Ishikawa (cell line): Measurements from ENCODE around the gene TMEM41B.

ENCODE experiments used
- CEBPB ChIP-seq: IDR thresholded peaks from 2 replicates; pipeline ENCODE4 v1.6.1; 2012
- CREB1 ChIP-seq: IDR thresholded peaks from 2 replicates; pipeline ENCODE4 v1.6.1; 2012; ENCODE audit warnings: low read depth
- EGR1 ChIP-seq: IDR thresholded peaks from 2 replicates; pipeline ENCODE4 v1.6.1; 2012
- EP300 ChIP-seq: IDR thresholded peaks from 2 replicates; pipeline ENCODE4 v1.6.1; 2012; ENCODE audit warnings: borderline replicate concordance
- FOXM1 ChIP-seq: IDR thresholded peaks from 2 replicates; pipeline ENCODE4 v1.6.1; 2012; ENCODE audit warnings: low read depth, borderline replicate concordance
- NFIC ChIP-seq: IDR thresholded peaks from 2 replicates; pipeline ENCODE4 v1.6.1; 2012
- RAD21 ChIP-seq: IDR thresholded peaks from 2 replicates; pipeline ENCODE4 v1.6.1; 2012; ENCODE audit warnings: low read depth
- REST ChIP-seq: IDR thresholded peaks from 2 replicates; pipeline ENCODE4 v1.6.1; 2012; ENCODE audit warnings: low read depth, mild to moderate bottlenecking
- TAF1 ChIP-seq: IDR thresholded peaks from 2 replicates; pipeline ENCODE4 v1.6.1; 2012; ENCODE audit warnings: low read depth, mild to moderate bottlenecking
- TCF12 ChIP-seq: IDR thresholded peaks from 2 replicates; pipeline ENCODE4 v1.6.1; 2012; ENCODE audit warnings: low read depth
- TEAD4 ChIP-seq: IDR thresholded peaks from 2 replicates; pipeline ENCODE4 v1.6.1; 2012
- YY1 ChIP-seq: IDR thresholded peaks from 2 replicates; pipeline ENCODE4 v1.6.1; 2012; ENCODE audit warnings: low read depth
- TF ChIP-seq, protein P1 (sequence below): IDR thresholded peaks from 2 replicates; pipeline ENCODE4 v1.6.1; 2012

- TF ChIP-seq TAF1 (no peak), RAD21 (no peak), NFIC (no peak), TEAD4 (no peak), CEBPB (no peak), YY1 (no peak), TCF12 (no peak), CREB1 (no peak), EGR1 (no peak), REST (no peak), EP300 (no peak), FOXM1 (no peak)
- TF ChIP-seq, protein P1, sequence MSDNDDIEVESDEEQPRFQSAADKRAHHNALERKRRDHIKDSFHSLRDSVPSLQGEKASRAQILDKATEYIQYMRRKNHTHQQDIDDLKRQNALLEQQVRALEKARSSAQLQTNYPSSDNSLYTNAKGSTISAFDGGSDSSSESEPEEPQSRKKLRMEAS = no peak
Measured at GRCh38 chr11:9254416-9254815, 60.0 kb downstream of the TMEM41B start.
